Activated naive CD4-positive, alpha-beta T cell treated with anti-CD3 and anti-CD28 coated beads, Interleukin-2, amount 50 U/mL, for 16 hours (primary cell): ENCODE data around the gene GNL2.
"Not testable (repeated sequence)": the region's sequence is repeated elsewhere in the genome, so short reads cannot be mapped to it uniquely, and the experiment has no call there.

ENCODE experiments used
- DNase-seq: peaks from one replicate; pipeline ENCODE4 v3.0.0-alpha.2; 2020

GNL2 gene

GRCh38 chr1:37606481-37607263 is 10.9 kb upstream of the GNL2 start:
- DNase-seq: no peak

- DNase-seq: no peak
Observed at GRCh38 chr1:37605806-37606474, 10.2 kb upstream of the GNL2 start.

DNA sequence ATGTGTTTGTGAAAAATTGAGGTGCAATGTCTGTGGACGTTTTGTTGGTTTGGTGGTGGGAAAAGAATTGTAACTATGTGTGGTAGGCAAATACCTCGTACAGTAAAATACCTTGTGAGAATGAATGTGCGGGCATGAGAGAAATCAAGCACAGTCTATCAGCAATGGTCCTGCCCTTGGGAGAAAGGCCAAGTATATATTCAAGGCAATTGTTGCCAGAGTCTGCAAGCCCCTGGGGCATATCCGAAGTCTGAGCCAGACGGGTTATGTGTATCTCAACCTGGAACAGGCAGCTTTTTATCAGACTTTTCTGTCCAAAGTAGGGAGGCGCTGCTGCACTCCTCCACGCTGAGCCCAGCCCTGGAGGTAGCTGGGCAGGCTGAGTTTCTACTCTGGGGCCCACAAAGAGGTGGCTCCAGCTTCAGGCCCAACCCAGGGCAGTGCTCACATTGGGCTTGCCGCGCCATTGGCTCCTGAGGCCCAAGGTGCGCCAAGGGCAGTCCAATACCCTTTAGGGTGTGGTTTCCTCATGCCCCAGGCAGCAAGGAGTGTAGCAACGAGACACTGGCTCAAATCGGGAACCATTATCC is 9.4 kb upstream of the GNL2 start:
- DNase-seq: no peak

DNA sequence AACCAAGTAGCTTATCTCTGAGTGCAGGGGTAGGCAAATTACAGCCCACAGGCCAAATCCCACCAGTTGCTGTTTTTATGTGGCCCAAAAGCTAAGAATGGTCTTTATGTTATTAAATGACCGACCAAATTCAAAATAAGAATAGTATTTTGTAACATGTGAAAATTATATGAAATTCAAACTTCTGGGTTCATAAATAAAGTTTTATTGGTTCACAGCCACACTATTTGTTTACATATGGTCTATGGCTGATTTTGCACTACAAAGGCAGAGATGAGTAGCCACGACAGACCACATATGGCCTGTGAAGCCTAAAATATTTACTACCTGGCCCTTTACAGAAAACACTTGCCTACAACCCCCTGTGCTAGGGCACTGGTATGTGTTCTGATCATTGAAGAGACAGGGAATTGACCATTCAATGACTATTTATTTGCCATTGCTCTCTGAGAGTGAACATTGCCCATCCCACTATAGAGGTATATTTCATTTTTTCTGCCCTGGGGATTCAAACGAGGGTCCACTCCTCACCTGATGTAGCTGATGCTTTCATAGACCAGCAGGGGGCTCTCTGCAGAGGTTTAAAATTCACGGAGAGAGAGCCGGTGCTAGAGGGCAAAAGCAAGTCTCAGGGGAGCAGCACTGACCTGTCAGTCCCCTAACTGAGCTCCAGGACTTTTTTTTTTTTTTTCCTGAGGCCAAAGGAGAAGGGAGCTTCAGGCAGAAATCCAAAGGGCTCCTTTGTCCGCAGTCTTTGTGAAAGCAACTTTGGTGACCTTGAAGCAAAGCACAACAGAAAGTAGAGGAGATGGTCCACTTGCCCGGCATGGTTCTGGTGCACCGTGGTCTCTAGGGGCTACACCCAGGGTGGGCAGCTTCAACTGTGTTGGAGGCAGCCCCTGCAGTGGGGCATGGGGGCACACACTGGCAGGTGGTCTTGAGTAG is 7.3 kb upstream of the GNL2 start:
- peak; percentile 23 for DNase-seq

DNA sequence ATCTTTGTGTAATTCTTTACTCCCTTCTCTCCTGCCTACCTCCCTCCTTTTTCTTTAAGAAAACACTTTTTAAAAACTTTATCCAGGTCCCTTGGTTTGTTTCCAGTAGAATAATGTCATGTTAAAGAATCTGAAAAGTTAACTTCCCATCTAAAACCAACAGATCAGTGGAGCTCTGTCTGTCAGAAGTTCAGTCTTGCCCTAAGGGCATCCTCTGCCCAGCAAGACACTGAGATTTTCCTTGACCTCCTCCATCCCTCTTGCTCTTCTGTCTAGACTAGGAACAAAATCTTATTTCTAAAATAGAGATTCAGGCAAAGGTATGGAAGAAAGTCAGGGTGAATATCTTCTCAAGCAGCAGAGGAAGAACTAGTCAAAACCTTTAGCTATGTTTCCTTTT is 5.7 kb upstream of the GNL2 start:
- no peak for DNase-seq

- DNase-seq: no peak
Observed at GRCh38 chr1:37599940-37600339, 4.2 kb upstream of the GNL2 start.

GRCh38 chr1:37596182-37596667 is 488 bp upstream of the GNL2 start:
- DNase-seq: no peak

GRCh38 chr1:37593726-37594125 is 2.0 kb downstream of the GNL2 start:
- DNase-seq: no peak

DNA sequence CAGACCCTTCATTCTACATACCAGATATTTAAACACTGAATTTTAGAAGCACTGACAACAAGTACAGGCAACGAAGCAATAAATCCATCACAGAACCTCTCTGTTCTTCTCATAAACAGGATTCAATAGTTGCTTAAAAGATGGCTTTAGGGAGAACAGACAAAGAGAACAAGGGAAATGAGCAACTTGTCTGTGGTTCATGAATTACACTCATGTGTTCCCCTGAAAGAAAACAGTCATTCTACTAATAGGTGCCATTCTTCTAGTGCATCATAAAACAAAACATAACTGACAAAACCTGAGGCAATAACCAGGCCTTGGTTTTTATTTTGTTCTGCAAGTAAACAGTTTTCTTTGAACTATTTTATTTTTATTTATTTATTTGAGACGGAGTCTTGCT is 6.8 kb downstream of the GNL2 start:
- no peak for DNase-seq

GRCh38 chr1:37584544-37584943 is 11.2 kb downstream of the GNL2 start:
- DNase-seq: not testable (repeated sequence)

DNA sequence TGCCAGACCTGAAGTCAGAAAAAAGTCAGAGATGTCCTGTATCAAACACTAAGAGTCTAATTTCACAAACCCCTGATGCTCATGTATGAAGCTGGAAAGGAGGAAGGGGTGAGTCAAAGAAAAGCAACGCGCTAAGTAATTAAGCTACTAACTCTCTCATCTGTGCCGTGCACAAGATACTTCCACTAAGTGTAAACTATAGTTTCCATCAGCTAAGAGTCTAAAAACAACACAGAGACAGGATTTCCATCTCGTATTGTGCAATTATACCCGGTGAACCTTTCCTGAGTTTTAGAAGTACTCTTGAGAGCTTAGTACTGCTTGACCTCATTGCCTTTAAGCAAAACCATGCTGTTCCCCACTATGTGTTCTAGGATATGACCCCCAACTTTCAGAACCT is 20.0 kb downstream of the GNL2 start:
- DNase-seq: no peak

DNA sequence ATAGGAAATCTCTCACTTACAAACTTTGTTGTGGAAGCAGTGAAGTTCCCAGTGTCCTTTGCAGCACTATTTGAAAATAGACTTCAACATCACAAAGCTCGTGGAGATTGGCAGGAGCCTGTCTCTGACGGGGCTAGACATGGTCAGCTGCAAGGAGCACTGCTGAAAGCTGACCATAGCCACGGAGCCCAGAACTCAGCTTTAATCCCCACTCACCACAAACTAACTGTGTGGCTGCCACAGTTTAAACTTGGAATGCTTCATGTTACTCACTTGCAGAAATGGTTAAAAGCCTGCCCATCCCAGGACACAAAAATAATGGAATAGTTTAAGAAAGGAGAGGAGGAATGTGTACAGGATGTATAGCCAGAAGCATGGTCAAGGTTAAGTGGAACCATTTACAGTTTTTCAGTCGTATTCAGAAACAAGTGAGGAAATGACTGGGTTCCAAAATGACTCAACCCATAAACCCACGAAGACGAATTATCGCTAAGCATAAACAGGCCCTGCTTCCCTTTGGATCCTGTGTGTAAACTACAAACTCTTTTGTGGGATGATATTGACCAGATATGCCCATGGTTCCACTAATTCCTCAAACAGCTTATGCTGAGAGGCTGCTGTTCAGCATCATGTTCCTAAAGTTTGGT is 20.8 kb downstream of the GNL2 start:
- no peak for DNase-seq

DNA sequence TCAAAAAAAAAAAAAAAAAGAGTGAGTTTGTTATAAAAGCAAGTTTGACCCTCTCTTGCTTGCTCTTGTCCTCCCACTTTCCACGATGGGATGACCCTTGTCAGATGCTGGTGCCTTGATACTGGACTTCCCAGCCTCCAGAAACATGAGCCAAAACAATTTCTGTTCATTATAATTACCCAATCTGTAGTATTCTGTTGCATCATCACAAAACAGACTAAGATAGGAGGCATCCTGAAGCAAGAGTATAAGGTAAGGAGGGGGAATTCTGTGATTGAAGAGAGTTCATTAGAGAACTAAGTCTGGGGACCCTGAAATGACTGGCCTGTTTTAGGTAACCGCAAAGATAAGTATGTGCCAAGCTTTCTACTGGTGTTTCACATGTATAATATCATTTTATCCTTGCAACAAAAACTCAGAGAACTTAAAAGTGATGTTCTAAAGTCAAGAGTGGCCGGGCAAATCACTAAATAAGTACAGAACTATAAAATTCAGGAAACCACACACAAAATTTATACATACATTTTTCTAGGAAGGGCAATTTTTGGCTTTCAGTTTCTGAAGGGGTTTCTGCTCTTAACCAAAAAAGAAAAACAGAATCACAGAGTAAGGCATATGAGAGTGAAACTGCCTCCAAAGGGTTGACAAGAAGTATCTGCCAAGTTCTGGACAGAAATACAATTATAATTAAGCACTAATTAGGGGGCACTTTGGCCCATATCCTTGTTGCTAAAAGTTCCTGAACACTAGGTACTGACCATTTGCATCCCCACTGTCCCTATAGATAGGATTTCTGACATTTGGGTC is 25.0 kb downstream of the GNL2 start:
- DNase-seq: no peak

DNA sequence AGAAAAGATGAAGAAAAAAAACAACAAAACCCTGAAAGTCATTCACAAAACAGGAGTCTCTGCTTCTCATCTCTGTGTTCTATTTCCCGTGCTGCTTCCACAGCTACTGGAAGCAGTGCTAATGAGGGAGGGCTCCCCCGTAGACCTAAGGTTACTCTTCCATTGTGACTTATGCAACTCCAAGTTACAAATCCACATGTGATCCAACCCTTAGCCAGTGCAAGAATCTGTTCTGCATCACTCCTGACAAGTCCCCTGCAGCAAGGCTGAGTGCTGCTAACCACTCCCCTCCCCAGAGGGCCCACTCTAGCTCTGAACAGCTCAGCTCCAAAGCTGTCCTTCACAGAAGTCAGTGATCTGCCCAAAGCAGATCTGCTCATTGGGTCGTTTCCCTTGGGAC is 28.7 kb downstream of the GNL2 start:
- no peak for DNase-seq

DNA sequence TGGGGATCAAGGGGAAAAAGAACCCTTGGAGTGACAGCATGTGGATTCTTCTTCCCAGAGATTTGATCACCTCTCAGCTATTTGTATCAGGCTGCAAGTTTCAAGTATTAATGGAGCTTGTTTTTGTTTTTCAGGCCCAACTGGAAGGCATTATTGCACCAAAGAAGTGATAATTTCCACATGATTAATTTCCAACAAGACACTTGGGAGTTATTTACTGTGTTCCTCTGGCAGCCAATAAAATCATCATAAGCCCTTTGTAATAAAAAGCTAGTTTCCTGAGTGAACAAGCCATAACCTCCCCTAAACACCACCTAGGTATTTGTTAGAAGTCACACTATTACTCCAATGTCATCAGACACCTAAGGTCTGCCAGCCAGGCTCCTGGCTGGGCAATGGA is 30.8 kb downstream of the GNL2 start:
- no peak for DNase-seq

GRCh38 chr1:37562984-37563383 is 32.8 kb downstream of the GNL2 start:
- no peak for DNase-seq

GRCh38 chr1:37561133-37562132 is 34.3 kb downstream of the GNL2 start:
- DNase-seq: peak; percentile 26

DNA sequence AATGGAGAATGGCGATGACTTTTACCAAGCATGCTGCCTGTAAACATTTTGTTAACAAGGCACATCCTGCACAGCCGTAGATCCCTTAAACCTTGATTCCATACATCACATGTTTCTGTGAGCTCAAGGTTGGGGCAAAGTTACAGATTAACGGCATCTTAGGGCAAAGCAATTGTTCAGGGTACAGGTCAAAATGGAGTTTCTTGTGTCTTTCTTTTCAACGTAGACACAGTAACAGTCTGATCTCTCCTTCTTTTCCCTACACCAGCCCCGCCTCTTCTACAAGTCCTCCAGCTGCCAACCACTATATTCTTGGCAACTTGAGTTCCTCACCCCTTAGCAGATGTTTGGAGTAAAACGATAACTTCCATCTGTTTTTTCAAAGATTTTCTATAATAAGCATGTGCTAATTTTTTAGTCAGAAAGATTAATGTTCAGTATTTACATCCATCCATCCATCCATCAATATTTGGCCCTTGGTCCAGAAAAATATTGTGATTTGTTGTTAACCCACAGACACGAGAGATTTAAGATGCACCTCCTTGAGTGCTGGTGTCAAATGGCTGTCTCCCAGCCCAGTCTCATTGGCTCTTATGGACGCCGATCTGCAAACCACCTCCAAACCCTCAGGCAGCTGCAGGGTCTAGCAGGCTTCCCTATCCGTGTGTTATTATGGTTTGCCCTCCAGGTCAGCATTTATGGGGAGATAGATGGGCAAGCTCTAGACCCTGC is 35.2 kb downstream of the GNL2 start:
- no peak for DNase-seq

DNA sequence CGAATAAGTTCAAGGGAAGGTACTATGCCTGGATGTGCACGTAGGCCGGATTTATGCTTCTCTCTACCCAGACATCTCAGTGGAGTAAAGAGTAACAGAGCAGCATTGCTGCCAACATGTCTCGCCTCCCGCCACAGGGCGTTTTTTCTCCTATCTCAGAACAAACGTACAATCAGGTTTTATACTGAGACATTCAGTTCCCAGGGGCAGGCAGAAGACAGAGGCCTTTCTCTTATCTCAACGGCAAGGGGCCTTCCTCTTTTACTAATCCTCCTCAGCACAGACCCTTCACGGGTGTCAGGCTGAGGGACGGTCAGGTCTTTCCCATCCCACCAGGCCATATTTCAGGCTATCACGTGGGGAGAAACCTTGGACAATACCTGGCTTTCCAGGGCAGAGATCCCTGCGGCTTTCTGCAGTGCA is 35.8 kb downstream of the GNL2 start:
- DNase-seq: not testable (repeated sequence)
